ENCODE results near the gene PLA2G12B. TPM values are rescaled to one million over a fixed set of nuclear protein-coding genes. Genes with fewer than 3 reads are reported as not detected.

PLA2G12B gene
- total and polyA plus RNA-seq, 2 of the 8 experiments (the other 6 are each of a cell fraction or from before 2014, with no cell fraction given): not detected

DNA sequence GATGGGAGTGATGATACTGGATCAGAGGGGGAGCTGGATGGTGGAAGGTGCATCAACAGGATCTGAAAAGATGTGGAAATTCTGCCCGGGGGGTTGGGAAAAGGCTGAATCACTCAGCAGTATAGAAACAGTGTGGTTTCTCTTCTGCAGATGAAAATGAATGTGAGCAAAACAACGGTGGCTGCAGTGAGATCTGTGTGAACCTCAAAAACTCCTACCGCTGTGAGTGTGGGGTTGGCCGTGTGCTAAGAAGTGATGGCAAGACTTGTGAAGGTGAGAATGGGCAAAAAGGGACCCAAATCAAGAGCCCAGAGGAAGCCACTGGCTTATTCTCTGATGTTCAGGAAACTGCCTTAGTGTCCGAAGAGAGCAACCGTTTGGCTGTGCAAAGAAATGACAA lies 48.2 kb downstream of the PLA2G12B start:
- Histone ChIP-seq H2BK12ac (ENCODE audit: low read depth, low read length) (no peak overlapping the region), H2AK5ac (ENCODE audit: low read depth, low read length) (no peak overlapping the region), H3K4me1 (replicated peaks in 1 of 4; ENCODE audit: control insufficient read depth in 3 of 4, insufficient read depth in 4 of 4, low read length in 3 of 4) (no peaks in the 10 kb centered on the region), H3K27ac (ENCODE audit: low read depth, low read length) (no peak overlapping the region), H4K91ac (replicated peaks; ENCODE audit: insufficient read length, low read length) (no peak overlapping the region), H3K4me2 (ENCODE audit: insufficient read depth in 1 of 2, low read depth in 2 of 2, low read length in 2 of 2) (no peak overlapping the region), H3K36me3 (ENCODE audit: control insufficient read depth in 2 of 4, insufficient read depth in 4 of 4, low read length in 3 of 4) (no peaks in the 10 kb centered on the region), H2BK15ac (ENCODE audit: low read length) (no peak overlapping the region), H3K56ac (replicated peaks; ENCODE audit: insufficient read length, low read depth, low read length) (no peak overlapping the region), H4K5ac (ENCODE audit: insufficient read length, low read depth, low read length) (no peak overlapping the region), H3K23me2 (ENCODE audit: low read depth, low read length) (no peaks in the 10 kb centered on the region), H3K9me3 (ENCODE audit: insufficient read depth in 2 of 2, low read depth in 1 of 2, low read length in 1 of 2) (peaks cover 2 to 7% of the 10 kb centered on the region in 2 experiments; a peak in 1 of 4 replicates), H4K8ac (ENCODE audit: extremely low read depth, insufficient read depth, low read length) (no peak overlapping the region), H3K79me1 (ENCODE audit: low read depth, low read length) (no peaks in the 10 kb centered on the region), H2BK20ac (ENCODE audit: low read length) (no peak overlapping the region), H3K4me3 (ENCODE audit: extremely low read depth in 1 of 4, insufficient read depth in 2 of 4, low read depth in 3 of 4, low read length in 4 of 4) (no peak overlapping the region), H2BK5ac (ENCODE audit: low read depth, low read length) (no peak overlapping the region), H2BK120ac (replicated peaks; ENCODE audit: low read depth, low read length) (no peak overlapping the region), H3K79me2 (ENCODE audit: control insufficient read depth in 1 of 2, insufficient read depth in 2 of 2, low read length in 2 of 2) (no peaks in the 10 kb centered on the region), H2AFZ (ENCODE audit: low read length) (no peak overlapping the region; the same call in 1 of the 2 replicates), H3K18ac (ENCODE audit: extremely low read depth, low read length) (no peak overlapping the region), H3K4ac (replicated peaks; ENCODE audit: insufficient read length, low read depth, low read length) (no peak overlapping the region), H3K23ac (ENCODE audit: insufficient read length) (no peak overlapping the region), H3K9ac (replicated peaks in 1 of 4; ENCODE audit: extremely low read depth in 1 of 4, low read depth in 3 of 4, low read length in 3 of 4) (no peak overlapping the region), H4K20me1 (replicated peaks in 1 of 2; ENCODE audit: control insufficient read depth in 1 of 2, insufficient read depth in 2 of 2, low read length in 2 of 2) (no peaks in the 10 kb centered on the region), H3K14ac (ENCODE audit: insufficient read length) (no peak overlapping the region), H3K27me3 (replicated peaks in 1 of 4; ENCODE audit: control insufficient read depth in 3 of 4, extremely low read depth in 1 of 4, insufficient read depth in 3 of 4, low read length in 3 of 4) (no peaks in the 10 kb centered on the region)
- ChIA-PET CTCF (ENCODE audit: partially characterized antibody) (no interaction called here), POLR2A (ENCODE audit: partially characterized antibody) (no interaction called here)
- FAIRE-seq (no peak), DNase-seq (ENCODE audit: low read depth in 1 of 2, low spot score in 2 of 2) (no peak)
- 86% methylated on average over 6 of the region's 6 CpGs; no CpG with 5 or more reads in 1 of the 2 experiments for WGBS, 2 experiments (ENCODE audit: extremely low coverage in 1 of 2, insufficient coverage in 1 of 2, insufficient read length in 1 of 2, insufficient replicate concordance in 2 of 2, low coverage in 1 of 2, low lambda C conversion rate in 2 of 2, missing lambda C conversion rate in 1 of 2)
- TF ChIP-seq TEAD4 (IDR thresholded peaks at IDR 0.05; ENCODE audit: low read depth, low read length) (no peak), ZNF274 (IDR thresholded peaks at IDR 0.05; ENCODE audit: borderline replicate concordance, extremely low read depth, low read length) (no peak), SP4 (IDR thresholded peaks at IDR 0.05; ENCODE audit: low read length) (no peak), SIRT6 (IDR thresholded peaks at IDR 0.05; ENCODE audit: low read length) (no peak)
- TF ChIP-seq, protein P1, sequence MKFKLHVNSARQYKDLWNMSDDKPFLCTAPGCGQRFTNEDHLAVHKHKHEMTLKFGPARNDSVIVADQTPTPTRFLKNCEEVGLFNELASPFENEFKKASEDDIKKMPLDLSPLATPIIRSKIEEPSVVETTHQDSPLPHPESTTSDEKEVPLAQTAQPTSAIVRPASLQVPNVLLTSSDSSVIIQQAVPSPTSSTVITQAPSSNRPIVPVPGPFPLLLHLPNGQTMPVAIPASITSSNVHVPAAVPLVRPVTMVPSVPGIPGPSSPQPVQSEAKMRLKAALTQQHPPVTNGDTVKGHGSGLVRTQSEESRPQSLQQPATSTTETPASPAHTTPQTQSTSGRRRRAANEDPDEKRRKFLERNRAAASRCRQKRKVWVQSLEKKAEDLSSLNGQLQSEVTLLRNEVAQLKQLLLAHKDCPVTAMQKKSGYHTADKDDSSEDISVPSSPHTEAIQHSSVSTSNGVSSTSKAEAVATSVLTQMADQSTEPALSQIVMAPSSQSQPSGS (IDR thresholded peaks at IDR 0.05; ENCODE audit: low read length): no peak

Data from H1 (cell line).